ENCODE results near the gene FGFRL1.

FGFRL1 gene

GRCh38 chr4:1009542-1010394 lies 1.7 kb upstream of the FGFRL1 start:
- DNase-seq, result no peak

DNA sequence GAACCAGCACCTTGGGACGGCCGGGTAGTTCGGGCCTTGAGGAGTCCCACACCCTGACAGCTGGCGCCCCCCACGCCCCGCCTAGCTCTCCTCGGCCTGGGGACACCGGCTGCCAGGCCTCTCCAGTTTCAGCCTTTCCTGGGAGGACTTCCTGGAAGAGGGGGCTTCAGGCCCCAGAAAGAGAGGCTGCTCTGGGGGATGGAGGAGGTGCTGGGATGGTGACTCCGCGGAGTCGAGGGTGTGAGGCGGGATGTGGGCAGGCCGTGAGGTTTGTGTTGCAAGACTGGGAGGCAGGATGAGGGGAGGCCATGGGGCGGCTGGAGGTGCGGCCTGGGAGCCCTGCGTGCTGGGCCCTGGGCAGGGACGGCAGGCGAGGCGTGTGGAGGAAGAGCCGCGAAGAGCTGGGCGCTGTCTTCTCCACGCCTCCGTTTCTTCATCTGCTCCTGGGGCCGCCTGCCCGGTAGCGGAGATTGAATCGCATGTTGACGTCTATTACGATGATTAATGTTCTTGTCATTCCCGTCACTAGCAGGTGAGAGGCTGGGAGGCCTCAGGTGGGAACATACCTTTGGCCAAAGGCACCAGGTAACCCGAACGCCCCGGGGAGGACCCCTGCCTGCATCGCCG lies 918 bp upstream of the FGFRL1 start:
- DNase-seq, result no peak

GRCh38 chr4:1011666-1012033 lies 224 bp downstream of the FGFRL1 start:
- DNase-seq, result no peak

GRCh38 chr4:1012034-1012739 lies 761 bp downstream of the FGFRL1 start:
- DNase-seq, result no peak

GRCh38 chr4:1013225-1014073 lies 2.0 kb downstream of the FGFRL1 start:
- DNase-seq, result no peak

DNA sequence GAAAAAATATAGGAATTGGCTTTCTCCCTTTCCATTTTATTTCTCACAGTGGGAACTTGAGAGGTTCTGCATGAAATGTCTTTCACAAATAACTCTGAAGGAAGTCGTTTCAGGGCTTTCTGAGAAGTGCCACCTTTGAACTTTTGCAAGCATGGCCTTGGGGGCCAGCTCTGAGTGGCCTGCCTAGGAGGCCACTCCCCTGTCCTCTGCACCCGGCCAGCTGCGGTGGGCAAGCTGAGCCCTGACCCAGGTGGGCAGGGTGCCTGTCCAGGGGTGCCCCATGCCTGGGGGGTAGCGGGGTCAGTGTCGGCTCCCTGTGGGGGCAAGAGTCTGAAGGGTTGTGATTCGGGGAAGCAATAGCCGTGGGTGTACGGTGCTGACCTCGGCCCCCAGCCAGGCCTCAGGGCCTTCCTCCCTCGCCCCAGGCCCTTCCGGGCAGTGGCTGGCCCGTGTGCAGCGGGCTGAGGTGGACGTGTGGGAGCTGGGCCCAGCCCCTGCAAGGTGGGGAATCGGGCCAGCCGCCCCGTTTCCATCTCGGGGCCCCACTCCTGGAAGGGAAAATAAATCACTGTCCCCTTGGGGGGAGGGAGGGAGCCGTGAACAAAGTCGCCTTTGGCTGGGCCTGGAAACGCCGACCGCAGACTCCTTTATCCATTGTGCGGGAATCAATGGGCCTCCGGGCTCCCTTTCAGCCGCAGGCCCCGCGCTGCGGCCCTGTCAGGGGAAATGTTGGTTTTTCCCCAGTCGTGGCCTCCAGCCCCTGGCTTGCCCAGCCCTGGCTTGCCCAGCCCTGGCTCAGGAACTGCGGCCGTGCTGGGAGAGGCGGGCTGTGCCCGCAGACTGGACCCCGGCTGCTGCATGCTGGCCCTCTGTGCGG lies 3.1 kb downstream of the FGFRL1 start:
- DNase-seq, result no peak

GRCh38 chr4:1015179-1015578 lies 3.8 kb downstream of the FGFRL1 start:
- no peak for DNase-seq

DNA sequence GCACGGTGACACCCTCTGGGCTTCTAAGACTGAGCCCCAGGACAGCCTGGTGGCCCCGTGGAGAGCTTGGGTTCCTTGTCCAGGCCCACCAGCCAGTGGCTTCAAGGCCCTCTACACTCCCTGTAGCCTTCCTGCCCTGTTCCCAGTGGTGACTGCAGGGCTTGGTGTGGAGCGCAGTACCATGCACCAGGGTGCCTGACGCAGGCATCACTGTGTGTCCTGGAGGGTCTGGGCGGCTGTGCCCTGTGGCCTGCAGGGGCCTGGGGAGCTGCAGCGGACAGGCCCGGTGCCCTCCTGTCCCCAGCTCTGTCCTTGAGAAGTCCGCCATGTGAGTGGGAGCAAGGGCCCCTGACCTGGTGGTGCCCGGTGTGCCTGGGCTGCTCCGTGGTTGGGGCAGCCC lies 4.3 kb downstream of the FGFRL1 start:
- DNase-seq, result no peak

DNA sequence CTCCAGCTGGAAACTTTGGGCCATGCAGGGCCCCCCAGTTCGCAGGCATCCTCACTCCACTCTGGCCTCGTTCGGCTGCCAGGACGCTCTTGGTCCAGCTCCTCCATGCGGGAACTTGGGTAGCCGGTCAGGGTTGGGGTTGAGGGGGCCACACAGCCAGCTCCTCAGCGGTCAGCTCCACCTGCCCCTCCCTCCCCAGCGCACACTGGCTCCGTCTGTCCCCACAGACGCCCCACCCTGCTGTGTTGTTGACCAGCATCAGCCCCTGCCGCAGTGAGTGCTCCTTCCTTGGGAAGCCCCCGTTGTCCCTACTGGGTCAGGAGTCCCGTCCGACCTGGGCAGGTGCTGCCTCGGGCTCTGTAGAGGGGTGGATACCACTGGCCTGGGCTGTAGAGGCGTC lies 5.8 kb downstream of the FGFRL1 start:
- DNase-seq, result no peak

GRCh38 chr4:1017706-1018105 lies 6.3 kb downstream of the FGFRL1 start:
- DNase-seq, result no peak

- DNase-seq, result no peak
Observed at GRCh38 chr4:1018147-1019020, 7.0 kb downstream of the FGFRL1 start.

GRCh38 chr4:1019320-1019719 lies 7.9 kb downstream of the FGFRL1 start:
- DNase-seq, result no peak

- DNase-seq, result no peak
Observed at GRCh38 chr4:1019729-1020470, 8.5 kb downstream of the FGFRL1 start.

GRCh38 chr4:1021386-1022050 lies 10.1 kb downstream of the FGFRL1 start:
- DNase-seq, result no peak

DNA sequence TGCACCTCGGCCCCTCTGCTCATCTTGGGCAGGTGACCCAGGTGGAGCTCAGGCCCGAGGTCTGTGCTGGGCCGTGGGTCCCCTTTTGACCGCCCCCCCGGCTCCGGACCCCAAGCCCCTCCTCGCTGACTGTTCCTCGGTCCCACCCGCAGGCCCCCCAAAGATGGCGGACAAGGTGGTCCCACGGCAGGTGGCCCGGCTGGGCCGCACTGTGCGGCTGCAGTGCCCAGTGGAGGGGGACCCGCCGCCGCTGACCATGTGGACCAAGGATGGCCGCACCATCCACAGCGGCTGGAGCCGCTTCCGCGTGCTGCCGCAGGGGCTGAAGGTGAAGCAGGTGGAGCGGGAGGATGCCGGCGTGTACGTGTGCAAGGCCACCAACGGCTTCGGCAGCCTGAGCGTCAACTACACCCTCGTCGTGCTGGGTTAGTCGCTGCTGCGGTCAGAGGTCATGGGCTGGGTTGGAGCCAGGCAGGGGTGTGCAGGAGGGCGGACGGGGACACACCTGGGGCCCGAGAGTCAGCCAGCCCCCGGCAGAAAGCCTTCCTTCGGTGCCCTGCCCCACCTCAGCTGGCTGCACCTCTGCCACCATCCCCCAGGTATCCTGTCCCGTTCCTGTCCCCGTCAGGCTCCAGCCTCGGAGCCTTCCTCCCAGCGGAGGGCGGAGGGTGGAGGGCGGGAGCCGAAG lies 10.8 kb downstream of the FGFRL1 start:
- no peak for DNase-seq

- DNase-seq, result no peak
Observed at GRCh38 chr4:1022739-1023066, 11.3 kb downstream of the FGFRL1 start.

- DNase-seq, result no peak
Observed at GRCh38 chr4:1023075-1023640, 11.7 kb downstream of the FGFRL1 start.

DNA sequence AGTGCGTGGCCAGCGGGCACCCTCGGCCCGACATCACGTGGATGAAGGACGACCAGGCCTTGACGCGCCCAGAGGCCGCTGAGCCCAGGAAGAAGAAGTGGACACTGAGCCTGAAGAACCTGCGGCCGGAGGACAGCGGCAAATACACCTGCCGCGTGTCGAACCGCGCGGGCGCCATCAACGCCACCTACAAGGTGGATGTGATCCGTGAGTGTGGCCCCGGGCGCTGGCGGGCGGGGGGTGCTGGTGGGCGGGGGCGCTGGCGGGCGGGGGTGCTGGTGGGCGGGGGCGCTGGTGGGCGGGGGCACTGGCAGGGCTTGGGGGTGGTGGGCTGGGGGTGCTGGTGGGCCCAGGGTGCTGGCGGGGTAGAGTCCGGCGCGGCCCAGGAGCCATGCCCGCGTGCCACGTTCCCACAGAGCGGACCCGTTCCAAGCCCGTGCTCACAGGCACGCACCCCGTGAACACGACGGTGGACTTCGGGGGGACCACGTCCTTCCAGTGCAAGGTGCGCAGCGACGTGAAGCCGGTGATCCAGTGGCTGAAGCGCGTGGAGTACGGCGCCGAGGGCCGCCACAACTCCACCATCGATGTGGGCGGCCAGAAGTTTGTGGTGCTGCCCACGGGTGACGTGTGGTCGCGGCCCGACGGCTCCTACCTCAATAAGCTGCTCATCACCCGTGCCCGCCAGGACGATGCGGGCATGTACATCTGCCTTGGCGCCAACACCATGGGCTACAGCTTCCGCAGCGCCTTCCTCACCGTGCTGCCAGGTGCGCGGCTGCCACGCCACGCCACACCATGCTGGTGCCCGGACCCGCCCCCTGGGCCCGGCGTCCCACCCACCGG lies 12.7 kb downstream of the FGFRL1 start:
- no peak for DNase-seq

All from DMS79 (cell line).